Measurements from ENCODE around the gene WDR46. TPM values are rescaled to one million over a fixed set of nuclear protein-coding genes. Genes with fewer than 3 reads are reported as not detected.
A peak's percentile ranks its signal among the peaks of the same experiment; 100 is the strongest.

Gene WDR46
- total and polyA plus RNA-seq, 2 of the 13 experiments (the other 11 are each of a cell fraction or from before 2014, with no cell fraction given), result 47.4 to 105 TPM

GRCh38 chr6:33313709-33314514 is 24.9 kb upstream of the WDR46 start, which contains the start of gene TAPBP (continued):
- no peak for TF ChIP-seq ZNF230 (CRISPR knock-in tag; IDR thresholded peaks at IDR 0.05)
- no peak for TF ChIP-seq TAF15 (IDR thresholded peaks at IDR 0.05; ENCODE audit: low read depth, low read length, poor library complexity, severe bottlenecking)
- no peak for TF ChIP-seq ZNF766 (CRISPR knock-in tag; IDR thresholded peaks at IDR 0.05; ENCODE audit: borderline replicate concordance)
- no peak for TF ChIP-seq SKIL (CRISPR knock-in tag; IDR thresholded peaks at IDR 0.05; ENCODE audit: borderline replicate concordance)
- no peak for TF ChIP-seq HOXA5 (CRISPR knock-in tag; IDR thresholded peaks at IDR 0.05)
- 0 out of 2 replicates have a peak, but pooled peaks have one; percentile 42 for TF ChIP-seq YEATS2 (CRISPR knock-in tag; IDR thresholded peaks at IDR 0.05; ENCODE audit: borderline replicate concordance)
- peak; percentile 28; the same call in 1 of the 2 replicates for TF ChIP-seq KDM5B (CRISPR knock-in tag; IDR thresholded peaks at IDR 0.05; ENCODE audit: borderline replicate concordance)
- TF ChIP-seq ZNF460 (CRISPR knock-in tag; IDR thresholded peaks at IDR 0.05; ENCODE audit: borderline replicate concordance), result no peak; the same call in 1 of the 2 replicates
- no peak for TF ChIP-seq ZNF496 (CRISPR knock-in tag; IDR thresholded peaks at IDR 0.05; ENCODE audit: insufficient replicate concordance)
- no peak for TF ChIP-seq SRSF4 (IDR thresholded peaks at IDR 0.05; ENCODE audit: low read depth, low read length, poor library complexity, severe bottlenecking)
- peak; percentile 100 for TF ChIP-seq IRF2 (CRISPR knock-in tag; IDR thresholded peaks at IDR 0.05)
- no peak for TF ChIP-seq CBX2 (IDR thresholded peaks at IDR 0.05; ENCODE audit: low read depth, low read length)
- no peak for TF ChIP-seq CBX2 (CRISPR knock-in tag; IDR thresholded peaks at IDR 0.05; ENCODE audit: low read depth)
- 0 out of 2 replicates have a peak, but pooled peaks have one; percentile 63 for TF ChIP-seq ZZZ3 (CRISPR knock-in tag; IDR thresholded peaks at IDR 0.05; ENCODE audit: borderline replicate concordance)
- no peak for TF ChIP-seq ZNF557 (CRISPR knock-in tag; IDR thresholded peaks at IDR 0.05)
- TF ChIP-seq KDM3A (CRISPR knock-in tag; IDR thresholded peaks at IDR 0.05; ENCODE audit: low read depth), result peak; percentile 18; the same call in 1 of the 2 replicates
- TF ChIP-seq STAT6 (CRISPR knock-in tag; IDR thresholded peaks at IDR 0.05; ENCODE audit: borderline replicate concordance), result 0 out of 2 replicates have a peak, but pooled peaks have one; percentile 14
- TF ChIP-seq HDAC2 (CRISPR knock-in tag; IDR thresholded peaks at IDR 0.05), result peak; percentile 69
- 0 out of 2 replicates have a peak, but pooled peaks have one; percentile 61 for TF ChIP-seq LRRFIP1 (CRISPR knock-in tag; conservative IDR thresholded peaks at IDR 0.05)
- no peak for TF ChIP-seq SIX4 (CRISPR knock-in tag; IDR thresholded peaks at IDR 0.05)
- peak; percentile 17; the same call in 1 of the 2 replicates for TF ChIP-seq ZNF670 (CRISPR knock-in tag; IDR thresholded peaks at IDR 0.05; ENCODE audit: borderline replicate concordance)
- TF ChIP-seq IKZF1 (IDR thresholded peaks at IDR 0.05), result no peak
- no peak for TF ChIP-seq NCOA5 (CRISPR knock-in tag; IDR thresholded peaks at IDR 0.05)
